Measurements from ENCODE around the gene C15orf61.

GRCh38 chr15:67551207-67551743 is 30.3 kb downstream of the C15orf61 start:
- no peak for TF ChIP-seq CTCF (IDR thresholded peaks at IDR 0.05)
- TF ChIP-seq POLR2A (IDR thresholded peaks at IDR 0.05) = no peak

All from heart left ventricle (tissue), 13 donors.